Endothelial cell of umbilical vein (primary cell): ENCODE results near the gene RND1. TPM values are rescaled to one million over a fixed set of nuclear protein-coding genes. Genes with fewer than 3 reads are reported as not detected.

Experiments
- BruUV-seq: library from RNA; stranded (reverse); fragments of 400-500 nt; replicated peaks from 2 replicates; lab custom pipeline; 2021; lab: Mats Ljungman, UMichigan
- CTCF ChIA-PET: fragments of 300-600, 350-600 bp; sonication (Branson Sonifier 250); formaldehyde crosslinking; loops from one replicate; lab custom pipeline; 2021; ENCODE audit warnings: antibody characterized with exemption, inconsistent platforms; lab: Charles Lee
- POLR2A ChIA-PET: fragments of 300-600, 350-600 bp; sonication (Branson Sonifier 250); formaldehyde crosslinking; loops from one replicate; lab custom pipeline; 2021; ENCODE audit warnings: antibody characterized with exemption, inconsistent platforms; lab: Charles Lee
- DNase-seq: peaks from one replicate; pipeline ENCODE4 v3.0.0-alpha.2; 2011; ENCODE audit warnings: low read depth, low spot score
- FAIRE-seq: peaks from 2 replicates; lab custom pipeline; 2011; peaks lifted over from hg19 to GRCh38; lab: Jason Lieb, UNC
- H2AFZ ChIP-seq: 2 replicates; pipeline ENCODE4 v1.6.0; 2012; ENCODE audit warnings: low read depth, low read length, control low read depth, inconsistent platforms
- H3K27ac ChIP-seq: 2 replicates; pipeline ENCODE4 v1.5.1; 2011; ENCODE audit warnings: low read depth, mild to moderate bottlenecking, control low read depth, low read length, moderate library complexity; ENCODE audit not compliant: insufficient read depth
- H3K27me3 ChIP-seq, 2 experiments: 2 replicates each; pipeline versions ENCODE4 v1.6.0 to v1.6.1; 2011; ENCODE audit warnings: low read length in 2 of 2, mixed read lengths in 1 of 2; ENCODE audit not compliant: control insufficient read depth in 2 of 2, insufficient read depth in 2 of 2
- H3K36me3 ChIP-seq, 2 experiments: 2 replicates in 1 of 2; 3 replicates in 1 of 2; pipeline ENCODE4 v1.5.1; 2011; ENCODE audit warnings: low read length in 2 of 2, mild to moderate bottlenecking in 1 of 2, moderate library complexity in 1 of 2; ENCODE audit not compliant: control insufficient read depth in 2 of 2, insufficient read depth in 2 of 2; ENCODE audit errors: extremely low read depth in 1 of 2
- H3K4me1 ChIP-seq: 3 replicates; pipeline ENCODE4 v1.5.1; 2011; ENCODE audit warnings: mild to moderate bottlenecking, low read length; ENCODE audit not compliant: control insufficient read depth, insufficient read depth; ENCODE audit errors: extremely low read depth
- H3K4me2 ChIP-seq: 2 replicates; pipeline ENCODE4 v1.6.1; 2011; ENCODE audit warnings: low read length, control low read depth, mixed read lengths; ENCODE audit not compliant: insufficient read depth
- H3K4me3 ChIP-seq, 3 experiments: fragments of 200-600 bp in 1 of 3; sonication (generic), shearing (Covaris generic) in 1 of 3; replicated peaks in 1 of 3; 2 replicates each; pipeline ENCODE4 v1.5.1; 2011 to 2016; ENCODE audit warnings: control low read depth in 3 of 3, low read length in 3 of 3, mild to moderate bottlenecking in 2 of 3, inconsistent platforms in 1 of 3, low read depth in 1 of 3, moderate library complexity in 1 of 3; ENCODE audit not compliant: insufficient read depth in 1 of 3
- H3K79me2 ChIP-seq: 2 replicates; pipeline ENCODE4 v1.6.0; 2012; ENCODE audit warnings: low read length, inconsistent platforms; ENCODE audit not compliant: control insufficient read depth, insufficient read depth
- H3K9ac ChIP-seq: replicated peaks from 2 replicates; pipeline ENCODE3; 2011; ENCODE audit warnings: low read length, control low read depth; ENCODE audit not compliant: insufficient read depth; ENCODE audit errors: extremely low read depth
- H3K9me1 ChIP-seq: replicated peaks from 3 replicates; pipeline ENCODE4 v1.6.0; 2011; ENCODE audit warnings: mild to moderate bottlenecking, low read length; ENCODE audit not compliant: control insufficient read depth, insufficient read depth; ENCODE audit errors: extremely low read depth
- H3K9me3 ChIP-seq: replicated peaks from 2 replicates; pipeline ENCODE4 v1.5.1; 2012; ENCODE audit warnings: low read length, inconsistent platforms; ENCODE audit not compliant: control insufficient read depth, insufficient read depth
- H4K20me1 ChIP-seq: replicated peaks from 2 replicates; pipeline ENCODE3; 2011; ENCODE audit warnings: mild to moderate bottlenecking, low read length; ENCODE audit not compliant: control insufficient read depth, insufficient read depth; ENCODE audit errors: extremely low read depth
- CTCF ChIP-seq, 2 donors: IDR thresholded peaks; 1 replicate in 1 of 2; 2 replicates in 1 of 2; pipeline ENCODE4 v1.5.1; 2011; ENCODE audit warnings: low read length in 2 of 2, mild to moderate bottlenecking in 2 of 2, moderate library complexity in 2 of 2, control low read depth in 1 of 2, inconsistent platforms in 1 of 2, low read depth in 1 of 2; ENCODE audit not compliant: insufficient read depth in 1 of 2; ENCODE audit errors: extremely low read depth in 1 of 2
- EZH2 ChIP-seq: IDR thresholded peaks from 2 replicates; pipeline ENCODE4 v1.6.1; 2012; ENCODE audit warnings: borderline replicate concordance, low read depth, mild to moderate bottlenecking, moderate library complexity, low read length, inconsistent platforms; ENCODE audit not compliant: severe bottlenecking
- GATA2 ChIP-seq: IDR thresholded peaks from 2 replicates; pipeline ENCODE4 v1.7.0; 2011; ENCODE audit warnings: low read depth, mild to moderate bottlenecking, moderate library complexity, mixed read lengths, low read length; ENCODE audit not compliant: insufficient read length, insufficient read depth
- JUN ChIP-seq: IDR thresholded peaks from 2 replicates; pipeline ENCODE4 v1.6.1; 2011; ENCODE audit warnings: borderline replicate concordance, low read depth; ENCODE audit not compliant: insufficient read length, insufficient read depth
- MAX ChIP-seq: IDR thresholded peaks from 2 replicates; pipeline ENCODE4 v1.6.1; 2011; ENCODE audit not compliant: insufficient read depth, insufficient read length
- MYC ChIP-seq: IDR thresholded peaks from one replicate; pipeline ENCODE4 v1.6.1; 2011; ENCODE audit warnings: mild to moderate bottlenecking, low read depth, low read length
- dilution Hi-C: fragments of 300-500 bp; cut with MboI; formaldehyde crosslinking; loops from one replicate; pipeline ENCODE4 v1.15.0; 2019; ENCODE audit warnings: low sequenced_read_pairs; ENCODE audit not compliant: extremely low pct_ligation_motif_present
- intact Hi-C: fragments of 100-400 bp; cut with micrococcal nuclease; formaldehyde crosslinking; loops from one replicate; pipeline ENCODE4 v1.10.0; 2022
- polyA plus RNA-seq, 4 experiments: library from polyadenylated mRNA; depleted of rRNA in 3 of 4; stranded (reverse) in 3 of 4; unstranded in 1 of 4; fragments of >200 nt; gene quantifications; 2 replicates each; pipeline versions ENCODE4 v1.2.1 to v1.2.3, GENCODE V29; 2011 to 2012; ENCODE audit warnings: missing spikeins in 1 of 4
- total RNA-seq: library from RNA; stranded (reverse); gene quantifications from 2 replicates; pipeline ENCODE4 v1.2.3, GENCODE V29; 2021

Gene RND1
- total and polyA plus RNA-seq, 2 donors (not counting 3 experiments of a cell fraction or from before 2014, with no cell fraction given), result 4.0 to 9.9 TPM

- no peak overlapping the region for H3K9ac ChIP-seq
- dilution Hi-C loops, result no loop called here
Measured at GRCh38 chr12:48828841-48829575, 36.7 kb downstream of the RND1 start.

More at GRCh38 chr12:48828841-48829575, 36.7 kb downstream of the RND1 start:
- FAIRE-seq (no peak), DNase-seq (no peak)
- Histone ChIP-seq H3K27ac (no peak overlapping the region), H2AFZ (no peak overlapping the region), H3K36me3 (peaks cover 18 to 81% of the 10 kb centered on the region in 2 experiments), H3K9me3 (no peaks in the 10 kb centered on the region), H4K20me1 (no peaks in the 10 kb centered on the region), H3K4me1 (no peaks in the 10 kb centered on the region), H3K79me2 (no peaks in the 10 kb centered on the region), H3K4me2 (no peak overlapping the region), H3K27me3 (no peaks in the 10 kb centered on the region), H3K4me3 (no peak overlapping the region), H3K9me1 (no peaks in the 10 kb centered on the region)
- POLR2A ChIA-PET, result no interaction called here
- intact Hi-C loops, result no loop called here
- CTCF ChIA-PET, result interaction anchor here (0.9 to 1.6 kb wide), 4 partner anchors 13 to 75 kb away, joined by 3 to 5 read pairs (median 4); a partner anchor contains a TSS
- TF ChIP-seq MAX (no peak), MYC (no peak), GATA2 (no peak), CTCF (IDR thresholded peaks at IDR 0.05; ENCODE audit: extremely low read depth in 1 of 2, insufficient read depth in 1 of 2, low read depth in 1 of 2, low read length in 2 of 2) (no peak), EZH2 (no peak), JUN (no peak)
- BruUV-seq, result no TSS peak
